Chondrocyte (in vitro differentiated cells): ENCODE measurements around the gene ZCWPW1. TPM values are rescaled to one million over a fixed set of nuclear protein-coding genes. Genes with fewer than 3 reads are reported as not detected.

ENCODE experiments used
- DNase-seq: peaks from one replicate; pipeline ENCODE4 v3.0.0; 2021; ENCODE audit warnings: mixed read lengths, low spot score
- H3K27ac Mint-ChIP-seq: one replicate; pipeline ENCODE4 v1.8.0; 2021; ENCODE audit warnings: mild to moderate bottlenecking, moderate library complexity, mixed read lengths; ENCODE audit not compliant: unreplicated experiment
- H3K27me3 Mint-ChIP-seq: 2 replicates; pipeline ENCODE4 v1.8.0; 2021; ENCODE audit warnings: low read depth, mixed read lengths
- H3K36me3 Mint-ChIP-seq: 2 replicates; pipeline ENCODE4 v1.8.0; 2021; ENCODE audit warnings: low read depth, mixed read lengths
- H3K4me1 Mint-ChIP-seq: 2 replicates; pipeline ENCODE4 v1.8.0; 2021; ENCODE audit warnings: low read depth, mild to moderate bottlenecking, mixed read lengths
- H3K4me3 Mint-ChIP-seq: one replicate; pipeline ENCODE4 v1.8.0; 2021; ENCODE audit warnings: mild to moderate bottlenecking, moderate library complexity, mixed read lengths; ENCODE audit not compliant: unreplicated experiment
- H3K9me3 Mint-ChIP-seq: 2 replicates; pipeline ENCODE4 v1.8.0; 2021; ENCODE audit warnings: low read depth, mixed read lengths
- CTCF ChIP-seq: fragments of 200-600 bp; sonication (generic); IDR thresholded peaks from 2 replicates; pipeline ENCODE4 v1.5.0; 2021; ENCODE audit warnings: antibody characterized with exemption, mild to moderate bottlenecking, moderate library complexity
- total RNA-seq: library from RNA; stranded (reverse); gene quantifications from 3 replicates; pipeline ENCODE4 v1.2.1, GENCODE V29; 2021

ZCWPW1 gene
- total RNA-seq, 1 donor from 2014 or later: 3.8 TPM

GRCh38 chr7:100435401-100436304 is 7.2 kb upstream of the ZCWPW1 start:
- peaks cover 38% of the 10 kb centered on the region for H3K4me1 Mint-ChIP-seq
- H3K36me3 Mint-ChIP-seq: peaks cover 8% of the 10 kb centered on the region
- peak overlapping the region; percentile 88 for H3K4me3 Mint-ChIP-seq
- H3K27ac Mint-ChIP-seq: peak overlapping the region; percentile 88
- no peaks in the 10 kb centered on the region for H3K9me3 Mint-ChIP-seq
- peak; percentile 83 for DNase-seq
- no peaks in the 10 kb centered on the region for H3K27me3 Mint-ChIP-seq
- no peak for TF ChIP-seq CTCF

DNA sequence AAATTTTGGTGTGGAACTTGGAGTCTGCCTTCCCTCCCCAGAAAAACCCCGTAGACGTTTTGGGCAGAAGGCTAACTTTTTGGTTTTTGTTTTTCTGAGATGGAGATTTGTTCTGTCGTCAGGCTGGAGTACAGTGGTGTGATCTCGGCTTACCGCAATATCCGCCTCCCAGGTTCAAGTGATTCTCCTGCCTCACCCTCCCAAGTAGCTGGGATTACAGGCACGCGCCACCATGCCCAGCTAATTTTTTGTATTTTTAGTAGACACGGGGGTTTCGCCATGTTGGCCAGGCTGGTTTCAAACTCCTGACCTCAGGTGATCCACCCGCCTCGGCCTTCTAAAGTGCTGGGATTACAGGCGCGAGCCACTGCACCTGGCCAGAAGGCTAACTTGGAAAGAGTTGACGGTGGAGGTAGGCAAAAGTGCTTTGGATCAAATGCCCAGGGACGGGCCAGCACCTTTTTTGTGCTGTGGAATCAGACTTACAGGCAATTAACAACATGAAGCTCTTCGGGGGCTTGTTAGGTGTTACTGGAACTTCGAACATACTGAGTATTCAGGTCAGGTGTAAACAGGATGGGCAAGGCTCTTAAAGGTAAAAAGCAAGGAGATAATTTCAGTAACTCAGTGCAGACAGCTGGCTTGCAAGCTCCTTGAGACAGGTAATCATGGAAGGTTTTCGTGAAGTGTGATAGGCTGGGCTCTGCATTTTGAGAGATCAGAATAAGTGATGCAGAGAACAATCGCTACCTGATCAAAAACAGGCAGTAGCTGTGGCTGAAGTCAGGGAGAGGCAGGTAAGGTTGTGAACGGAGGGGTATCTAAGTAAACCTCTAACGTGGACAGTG is 6.0 kb upstream of the ZCWPW1 start:
- Mint-ChIP-seq H3K27ac (peak overlapping the region; percentile 46), H3K36me3 (peaks cover 9% of the 10 kb centered on the region), H3K27me3 (no peaks in the 10 kb centered on the region), H3K9me3 (no peaks in the 10 kb centered on the region), H3K4me1 (peaks cover 42% of the 10 kb centered on the region), H3K4me3 (peak overlapping the region; percentile 76)
- no peak for TF ChIP-seq CTCF
- DNase-seq: peak; percentile 22

GRCh38 chr7:100433592-100434296 is 5.2 kb upstream of the ZCWPW1 start:
- peaks cover 42% of the 10 kb centered on the region for H3K4me1 Mint-ChIP-seq
- H3K36me3 Mint-ChIP-seq: peaks cover 9% of the 10 kb centered on the region
- peak overlapping the region; percentile 30 for H3K27ac Mint-ChIP-seq

GRCh38 chr7:100433276-100433591 is 4.7 kb upstream of the ZCWPW1 start:
- H3K27ac Mint-ChIP-seq: no peak overlapping the region
- H3K27me3 Mint-ChIP-seq: no peaks in the 10 kb centered on the region
- no peak overlapping the region for H3K4me3 Mint-ChIP-seq
- no peaks in the 10 kb centered on the region for H3K9me3 Mint-ChIP-seq
- peaks cover 44% of the 10 kb centered on the region for H3K4me1 Mint-ChIP-seq
- TF ChIP-seq CTCF: no peak
- no peak for DNase-seq
- peaks cover 9% of the 10 kb centered on the region for H3K36me3 Mint-ChIP-seq

More at GRCh38 chr7:100433592-100434296, 5.2 kb upstream of the ZCWPW1 start:
- Mint-ChIP-seq H3K27me3 (no peaks in the 10 kb centered on the region), H3K4me3 (no peak overlapping the region), H3K9me3 (no peaks in the 10 kb centered on the region)
- TF ChIP-seq CTCF: no peak
- DNase-seq: peak; percentile 58
